ENCODE measurements around the gene NUTF2.

The NUTF2 gene

DNA sequence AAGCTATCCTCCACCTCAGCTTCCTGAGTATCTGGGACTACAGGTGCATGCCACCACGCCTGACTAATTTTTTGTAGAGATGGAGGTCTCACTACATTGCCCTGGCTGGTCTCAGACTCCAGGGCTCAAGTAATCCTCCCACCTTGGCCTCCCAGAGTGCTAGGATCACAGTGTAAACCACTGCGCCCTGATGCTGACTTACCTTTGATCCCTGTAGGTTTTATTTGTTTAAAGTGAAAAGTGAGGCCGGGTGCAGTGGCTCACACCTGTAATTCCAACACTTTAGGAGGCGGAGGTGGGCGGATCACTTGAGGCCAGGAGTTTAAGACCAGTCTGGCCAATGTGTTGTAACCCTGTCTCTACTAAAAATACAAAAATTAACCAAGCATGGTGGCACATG, 55.0 kb downstream of the NUTF2 start:
- H3K36me3 ChIP-seq (ENCODE audit: control insufficient read depth, insufficient read depth, low read length), result no peaks in the 10 kb centered on the region
- H3K4me1 ChIP-seq, result peaks cover 5% of the 10 kb centered on the region
- H3K27me3 ChIP-seq (ENCODE audit: control insufficient read depth, insufficient read depth, low read length), result no peaks in the 10 kb centered on the region
- H3K9ac ChIP-seq, result no peak overlapping the region
- H3K79me2 ChIP-seq, result peaks cover 56% of the 10 kb centered on the region
- no peak overlapping the region for H3K27ac ChIP-seq
- H3K4me2 ChIP-seq (ENCODE audit: low read length), result no peak overlapping the region
- no peak for TF ChIP-seq CTCF (IDR thresholded peaks at IDR 0.05)
- H3K9me3 ChIP-seq (ENCODE audit: control insufficient read depth, low read length), result no peaks in the 10 kb centered on the region
- H3K4me3 ChIP-seq (ENCODE audit: low read depth, low read length), result no peak overlapping the region
- no peak overlapping the region for H2AFZ ChIP-seq

DNA sequence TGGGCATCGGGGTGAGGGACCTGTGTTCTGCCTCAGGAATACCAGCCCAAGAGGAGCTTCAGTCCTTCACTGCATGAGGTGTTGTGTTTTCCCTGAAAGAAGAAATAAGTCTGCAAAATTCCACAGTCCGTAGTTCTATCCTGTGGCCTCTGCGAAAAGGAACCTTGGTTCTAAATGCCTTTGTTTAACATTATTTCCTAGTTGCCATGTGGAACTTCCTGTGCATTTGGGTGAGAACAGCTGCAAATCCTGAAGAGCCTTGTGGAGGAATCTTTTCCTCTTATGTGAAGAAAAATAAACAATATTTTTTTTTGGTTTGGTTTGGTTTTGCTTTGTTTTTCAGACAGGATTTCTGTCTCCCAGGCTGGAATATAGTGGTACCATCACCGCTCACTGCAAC, 56.1 kb downstream of the NUTF2 start:
- Histone ChIP-seq H3K27me3 (ENCODE audit: control insufficient read depth, insufficient read depth, low read length) (no peaks in the 10 kb centered on the region), H2AFZ (no peak overlapping the region), H3K27ac (no peak overlapping the region), H3K4me3 (ENCODE audit: low read depth, low read length) (no peak overlapping the region), H3K4me2 (ENCODE audit: low read length) (no peak overlapping the region), H3K79me2 (peaks cover 55% of the 10 kb centered on the region), H3K9ac (no peak overlapping the region), H3K9me3 (ENCODE audit: control insufficient read depth, low read length) (no peaks in the 10 kb centered on the region), H3K36me3 (ENCODE audit: control insufficient read depth, insufficient read depth, low read length) (no peaks in the 10 kb centered on the region), H3K4me1 (peaks cover 4% of the 10 kb centered on the region)
- no peak for TF ChIP-seq CTCF (IDR thresholded peaks at IDR 0.05)

GRCh38 chr16:67907397-67908180, 60.9 kb downstream of the NUTF2 start:
- Histone ChIP-seq H2AFZ (no peak overlapping the region), H3K4me1 (no peaks in the 10 kb centered on the region), H3K9ac (no peak overlapping the region), H3K4me3 (ENCODE audit: low read depth, low read length) (no peak overlapping the region), H3K27ac (no peak overlapping the region), H3K27me3 (ENCODE audit: control insufficient read depth, insufficient read depth, low read length) (no peaks in the 10 kb centered on the region), H3K9me3 (ENCODE audit: control insufficient read depth, low read length) (no peaks in the 10 kb centered on the region), H3K4me2 (ENCODE audit: low read length) (no peak overlapping the region), H3K36me3 (ENCODE audit: control insufficient read depth, insufficient read depth, low read length) (no peaks in the 10 kb centered on the region), H3K79me2 (peaks cover 58% of the 10 kb centered on the region)
- no peak for TF ChIP-seq CTCF (IDR thresholded peaks at IDR 0.05)

GRCh38 chr16:67909056-67909742, 62.5 kb downstream of the NUTF2 start:
- Histone ChIP-seq H3K4me1 (no peaks in the 10 kb centered on the region), H3K9ac (no peak overlapping the region), H3K4me2 (ENCODE audit: low read length) (no peak overlapping the region), H3K79me2 (peaks cover 66% of the 10 kb centered on the region), H3K27ac (no peak overlapping the region), H2AFZ (no peak overlapping the region), H3K9me3 (ENCODE audit: control insufficient read depth, low read length) (no peaks in the 10 kb centered on the region), H3K36me3 (ENCODE audit: control insufficient read depth, insufficient read depth, low read length) (no peaks in the 10 kb centered on the region), H3K4me3 (ENCODE audit: low read depth, low read length) (no peak overlapping the region), H3K27me3 (ENCODE audit: control insufficient read depth, insufficient read depth, low read length) (no peaks in the 10 kb centered on the region)
- no peak for TF ChIP-seq CTCF (IDR thresholded peaks at IDR 0.05)
